HuH-7.5 (cell line): ENCODE measurements around the gene NBR1.
"Not testable (repeated sequence)": the region's sequence is repeated elsewhere in the genome, so short reads cannot be mapped to it uniquely, and the experiment has no call there.

Experiments used
- DNase-seq: peaks from one replicate; pipeline ENCODE4 v3.0.0; 2011; ENCODE audit warnings: low spot score

The NBR1 gene, protein sequence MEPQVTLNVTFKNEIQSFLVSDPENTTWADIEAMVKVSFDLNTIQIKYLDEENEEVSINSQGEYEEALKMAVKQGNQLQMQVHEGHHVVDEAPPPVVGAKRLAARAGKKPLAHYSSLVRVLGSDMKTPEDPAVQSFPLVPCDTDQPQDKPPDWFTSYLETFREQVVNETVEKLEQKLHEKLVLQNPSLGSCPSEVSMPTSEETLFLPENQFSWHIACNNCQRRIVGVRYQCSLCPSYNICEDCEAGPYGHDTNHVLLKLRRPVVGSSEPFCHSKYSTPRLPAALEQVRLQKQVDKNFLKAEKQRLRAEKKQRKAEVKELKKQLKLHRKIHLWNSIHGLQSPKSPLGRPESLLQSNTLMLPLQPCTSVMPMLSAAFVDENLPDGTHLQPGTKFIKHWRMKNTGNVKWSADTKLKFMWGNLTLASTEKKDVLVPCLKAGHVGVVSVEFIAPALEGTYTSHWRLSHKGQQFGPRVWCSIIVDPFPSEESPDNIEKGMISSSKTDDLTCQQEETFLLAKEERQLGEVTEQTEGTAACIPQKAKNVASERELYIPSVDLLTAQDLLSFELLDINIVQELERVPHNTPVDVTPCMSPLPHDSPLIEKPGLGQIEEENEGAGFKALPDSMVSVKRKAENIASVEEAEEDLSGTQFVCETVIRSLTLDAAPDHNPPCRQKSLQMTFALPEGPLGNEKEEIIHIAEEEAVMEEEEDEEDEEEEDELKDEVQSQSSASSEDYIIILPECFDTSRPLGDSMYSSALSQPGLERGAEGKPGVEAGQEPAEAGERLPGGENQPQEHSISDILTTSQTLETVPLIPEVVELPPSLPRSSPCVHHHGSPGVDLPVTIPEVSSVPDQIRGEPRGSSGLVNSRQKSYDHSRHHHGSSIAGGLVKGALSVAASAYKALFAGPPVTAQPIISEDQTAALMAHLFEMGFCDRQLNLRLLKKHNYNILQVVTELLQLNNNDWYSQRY

GRCh38 chr17:43170766-43171585 is at the start of gene NBR1:
TSS of gene NBR1 (plus strand) at chr17:43171214. CDS start at chr17:43175800, 4,586 bp downstream.
- peak; percentile 84 for DNase-seq

DNA sequence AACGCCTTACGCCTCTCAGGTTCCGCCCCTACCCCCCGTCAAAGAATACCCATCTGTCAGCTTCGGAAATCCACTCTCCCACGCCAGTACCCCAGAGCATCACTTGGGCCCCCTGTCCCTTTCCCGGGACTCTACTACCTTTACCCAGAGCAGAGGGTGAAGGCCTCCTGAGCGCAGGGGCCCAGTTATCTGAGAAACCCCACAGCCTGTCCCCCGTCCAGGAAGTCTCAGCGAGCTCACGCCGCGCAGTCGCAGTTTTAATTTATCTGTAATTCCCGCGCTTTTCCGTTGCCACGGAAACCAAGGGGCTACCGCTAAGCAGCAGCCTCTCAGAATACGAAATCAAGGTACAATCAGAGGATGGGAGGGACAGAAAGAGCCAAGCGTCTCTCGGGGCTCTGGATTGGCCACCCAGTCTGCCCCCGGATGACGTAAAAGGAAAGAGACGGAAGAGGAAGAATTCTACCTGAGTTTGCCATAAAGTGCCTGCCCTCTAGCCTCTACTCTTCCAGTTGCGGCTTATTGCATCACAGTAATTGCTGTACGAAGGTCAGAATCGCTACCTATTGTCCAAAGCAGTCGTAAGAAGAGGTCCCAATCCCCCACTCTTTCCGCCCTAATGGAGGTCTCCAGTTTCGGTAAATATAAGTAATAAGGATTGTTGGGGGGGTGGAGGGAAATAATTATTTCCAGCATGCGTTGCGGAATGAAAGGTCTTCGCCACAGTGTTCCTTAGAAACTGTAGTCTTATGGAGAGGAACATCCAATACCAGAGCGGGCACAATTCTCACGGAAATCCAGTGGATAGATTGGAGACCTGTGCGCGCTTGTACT is 45.7 kb upstream of the NBR1 start, which contains the start of gene BRCA1:
Gene BRCA1 (minus strand): TSS at position 232 of the 834 bp plus-strand sequence. CDS start 1,268 bp downstream, outside the sequence.
- peak; percentile 98 for DNase-seq

- peak; percentile 43 for DNase-seq
These were observed 44.8 kb upstream of the NBR1 start for GRCh38 chr17:43125967-43126910.

- DNase-seq = no peak
These were observed 44.1 kb upstream of the NBR1 start for GRCh38 chr17:43126911-43127290.

DNA sequence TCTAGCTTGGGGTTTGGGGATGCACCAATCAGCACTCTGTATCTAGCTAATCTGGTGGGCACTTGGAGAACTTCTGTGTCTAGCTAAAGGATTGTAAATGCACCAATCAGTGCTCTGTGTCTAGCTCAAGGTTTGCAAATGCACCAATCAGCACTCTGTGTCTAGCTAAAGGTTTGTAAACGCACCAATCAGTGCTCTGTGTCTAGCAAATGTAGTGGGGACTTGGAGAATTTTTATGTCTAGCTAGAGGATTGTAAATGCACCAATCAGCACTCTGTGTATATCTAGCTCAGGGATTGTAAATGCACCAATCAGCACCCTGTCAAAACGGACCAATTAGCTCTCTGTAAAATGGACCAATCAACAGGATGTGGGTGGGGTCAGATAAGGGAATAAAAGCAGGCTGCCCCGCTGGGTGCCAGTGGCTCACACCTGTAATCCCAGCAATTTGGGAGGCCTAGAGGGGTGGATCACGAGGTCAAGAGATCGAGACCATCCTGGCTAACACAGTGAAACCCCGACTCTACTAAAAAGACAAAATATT is 43.6 kb upstream of the NBR1 start:
- not testable (repeated sequence) for DNase-seq

DNA sequence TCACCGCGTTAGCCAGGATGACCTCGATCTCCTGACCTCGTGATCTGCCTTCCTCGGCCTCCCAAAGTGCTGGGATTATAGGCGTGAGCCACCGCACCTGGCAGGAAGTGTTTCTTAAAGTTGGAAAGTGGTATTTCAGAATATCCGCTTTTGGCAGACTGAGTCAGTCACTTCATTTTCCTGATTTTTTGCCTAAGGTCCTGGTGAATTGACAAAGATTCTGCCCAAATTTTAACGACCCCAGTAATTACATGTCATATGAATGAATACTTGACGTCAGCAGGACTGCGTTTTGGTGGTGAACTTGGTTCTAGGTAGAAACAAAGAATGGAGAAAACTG is 41.4 kb upstream of the NBR1 start:
- DNase-seq = no peak

GRCh38 chr17:43132117-43132516 is 38.9 kb upstream of the NBR1 start:
- no peak for DNase-seq

GRCh38 chr17:43133439-43133838 is 37.6 kb upstream of the NBR1 start:
- not testable (repeated sequence) for DNase-seq

DNA sequence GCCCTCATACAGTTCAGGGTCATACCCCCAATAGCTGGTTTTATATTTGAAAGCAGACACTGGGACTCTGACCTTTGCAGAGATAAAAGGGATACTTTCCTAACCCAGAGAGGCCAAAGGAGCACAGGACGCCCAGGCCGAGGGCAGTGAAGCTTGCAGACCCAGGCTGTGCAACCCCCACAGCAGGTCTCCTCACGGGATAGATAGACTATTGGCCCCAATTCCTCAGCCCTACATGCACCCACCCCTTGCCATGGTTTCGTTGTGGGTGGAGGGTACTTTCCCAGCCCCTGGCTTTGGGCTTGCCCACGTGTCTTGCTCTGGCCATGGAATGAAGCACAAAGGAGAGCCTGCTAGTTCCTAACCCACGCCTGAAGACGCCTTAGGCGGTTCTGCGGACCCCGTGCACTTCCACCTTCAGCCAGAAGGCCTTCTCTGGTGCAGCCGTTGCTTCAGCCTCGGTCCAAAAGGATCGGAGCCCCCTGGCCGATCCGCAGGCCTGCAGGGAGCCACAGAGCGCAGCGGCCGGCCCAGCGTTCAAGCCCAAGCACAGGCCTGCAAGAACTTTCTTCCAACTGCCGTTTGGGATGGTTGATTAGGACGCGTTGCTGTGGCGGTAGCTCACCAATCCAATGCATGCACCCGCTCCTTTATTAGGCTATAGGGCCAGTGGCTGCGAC is 36.1 kb upstream of the NBR1 start:
- DNase-seq = peak; percentile 38

- DNase-seq = no peak
These were observed 35.6 kb upstream of the NBR1 start for GRCh38 chr17:43135454-43135819.

DNA sequence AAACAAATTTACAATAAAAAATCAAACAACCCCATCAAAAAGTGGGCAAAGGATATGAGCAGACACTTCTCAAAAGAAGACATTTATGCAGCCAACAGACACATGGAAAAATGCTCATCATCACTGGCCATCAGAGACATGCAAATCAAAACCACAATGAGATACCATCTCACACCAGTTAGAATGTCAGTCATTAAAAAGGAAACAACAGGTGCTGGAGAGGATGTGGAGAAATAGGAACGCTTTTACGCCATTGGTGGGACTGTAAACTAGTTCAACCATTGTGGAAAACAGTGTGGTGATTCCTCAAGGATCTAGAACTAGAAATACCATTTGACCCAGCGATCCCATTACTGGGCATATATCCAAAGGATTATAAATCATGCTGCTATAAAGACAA is 34.4 kb upstream of the NBR1 start:
- DNase-seq = not testable (repeated sequence)

GRCh38 chr17:43138531-43138930 is 32.5 kb upstream of the NBR1 start:
- not testable (repeated sequence) for DNase-seq

GRCh38 chr17:43140396-43141332 is 30.4 kb upstream of the NBR1 start:
- DNase-seq = no peak

- DNase-seq = no peak
These were observed 28.9 kb upstream of the NBR1 start for GRCh38 chr17:43142153-43142552.

- no peak for DNase-seq
These were observed 27.8 kb upstream of the NBR1 start for GRCh38 chr17:43143201-43143600.

DNA sequence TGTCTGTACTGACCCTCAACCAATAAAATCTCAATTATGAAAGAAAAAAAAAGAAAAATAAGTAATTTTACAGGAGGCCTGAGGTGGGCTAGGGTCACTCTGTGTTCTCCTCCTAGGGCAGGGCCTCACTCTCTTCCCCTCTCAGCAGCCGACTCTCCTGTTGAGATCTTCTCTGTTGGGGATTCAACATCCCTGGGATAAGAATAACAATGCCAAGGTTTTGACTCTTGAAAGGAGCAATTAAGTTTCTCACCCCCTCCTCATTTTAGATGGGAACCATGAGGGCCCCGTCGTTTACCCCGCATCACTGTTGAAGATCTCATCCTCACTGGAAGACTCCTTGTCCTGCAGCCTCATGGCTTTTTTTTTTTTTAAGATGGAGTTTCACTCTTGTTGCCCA is 24.4 kb upstream of the NBR1 start:
- DNase-seq = no peak

DNA sequence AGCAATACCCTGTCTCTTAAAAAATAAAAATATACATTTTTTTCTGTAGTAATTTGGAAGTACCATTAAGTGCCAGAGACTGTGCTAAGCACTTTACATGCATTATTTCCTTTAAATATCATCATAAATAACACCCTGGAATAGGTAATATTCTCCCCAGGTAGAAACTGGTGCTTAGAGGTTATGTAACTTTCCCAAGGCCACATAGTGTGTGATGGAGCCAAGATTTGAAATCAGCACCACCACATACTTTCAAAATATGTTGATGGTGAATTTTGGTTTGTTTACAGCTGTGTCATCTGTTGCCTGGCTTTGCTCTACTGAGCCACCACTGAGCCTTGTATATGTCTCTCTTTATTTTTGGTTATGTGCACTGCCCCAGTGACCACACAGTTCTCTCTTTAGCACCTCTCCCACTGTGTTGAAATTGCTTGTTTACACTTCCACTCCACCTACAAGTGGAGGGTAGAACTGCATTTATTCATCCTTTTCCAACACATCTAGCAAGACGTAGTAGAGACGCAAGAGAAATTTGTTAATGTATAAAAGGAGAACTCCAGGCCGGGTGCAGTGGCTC is 19.0 kb upstream of the NBR1 start:
- no peak for DNase-seq
